Eye (tissue), 1 donor: ENCODE results near the gene SORCS2.
A peak's percentile ranks its signal among the peaks of the same experiment; 100 is the strongest.

Experiments
- DNase-seq: peaks from one replicate; pipeline ENCODE4 v3.0.0-alpha.2; 2015

The SORCS2 gene

DNA sequence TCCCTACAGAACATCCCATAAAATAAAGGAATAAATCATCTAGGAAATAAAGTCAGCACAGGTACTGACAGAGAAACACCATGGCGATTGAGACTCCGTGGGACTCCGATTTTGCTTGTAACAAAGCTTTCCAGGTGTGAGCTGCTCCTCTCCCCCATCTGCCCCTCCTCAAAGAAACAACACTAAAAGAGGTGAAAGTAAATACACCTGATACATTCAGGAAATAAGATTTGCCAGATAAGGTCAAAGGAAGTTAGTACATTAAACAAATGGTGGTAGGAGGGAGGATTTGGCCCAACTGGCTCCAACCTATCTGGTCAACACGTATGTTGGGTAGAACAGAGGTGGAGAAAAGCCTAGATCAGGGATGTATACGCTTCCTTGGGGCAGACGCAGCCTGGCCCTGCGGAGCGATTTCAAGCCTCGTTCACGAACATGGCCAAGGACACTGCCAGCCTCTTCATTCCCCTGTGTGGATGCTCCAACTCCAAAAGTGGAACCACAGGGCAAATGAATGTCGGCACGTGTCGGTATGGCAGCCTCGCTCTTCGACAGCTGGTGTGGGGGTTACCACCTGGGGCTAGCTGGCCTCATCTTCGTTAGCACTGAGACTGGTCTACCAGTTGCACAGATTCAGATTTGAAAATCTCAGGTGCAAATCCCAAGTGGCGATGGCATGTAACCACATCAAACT lies 584.8 kb downstream of the SORCS2 start:
- DNase-seq = no peak

- DNase-seq = no peak
These were observed 585.7 kb downstream of the SORCS2 start for GRCh38 chr4:7777871-7778509.

- DNase-seq = no peak
These were observed 586.4 kb downstream of the SORCS2 start for GRCh38 chr4:7778510-7779431.

DNA sequence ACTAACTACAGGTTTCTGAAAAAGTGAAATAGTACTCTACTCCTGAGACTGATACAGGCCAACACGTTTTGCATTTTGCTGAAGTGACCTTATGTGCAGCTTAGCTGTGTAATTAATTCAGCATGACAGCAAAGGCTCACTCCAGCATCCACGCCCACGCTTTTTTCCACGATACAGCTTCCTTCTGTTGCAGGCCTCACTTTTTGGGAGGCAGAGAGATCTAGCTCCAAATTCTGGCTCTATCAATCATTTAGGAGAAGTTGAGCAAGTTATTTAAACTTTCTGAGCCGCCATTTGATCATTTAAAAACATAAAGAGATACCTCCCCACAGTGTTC lies 587.1 kb downstream of the SORCS2 start:
- no peak for DNase-seq

GRCh38 chr4:7780751-7781348 lies 588.5 kb downstream of the SORCS2 start:
- DNase-seq = no peak

DNA sequence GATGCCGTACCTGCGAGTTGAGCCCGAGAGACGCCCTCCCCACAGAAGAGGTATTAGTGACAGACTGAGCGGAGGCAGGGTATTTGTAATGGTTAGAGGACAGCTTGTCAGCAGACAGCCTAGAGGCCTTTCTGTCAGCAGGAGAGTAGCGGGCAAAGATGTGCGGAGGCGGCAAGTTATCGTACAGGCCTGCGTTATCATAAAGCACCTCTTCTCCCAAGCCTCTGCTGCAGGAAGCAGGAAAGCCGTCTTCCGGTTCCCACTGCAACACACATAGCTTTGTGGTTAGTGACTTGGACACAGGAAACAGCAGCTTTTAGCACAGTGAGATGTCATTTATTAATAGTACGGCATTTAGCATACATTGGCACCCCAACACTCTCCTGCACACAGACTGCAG lies 589.0 kb downstream of the SORCS2 start:
- DNase-seq = no peak

DNA sequence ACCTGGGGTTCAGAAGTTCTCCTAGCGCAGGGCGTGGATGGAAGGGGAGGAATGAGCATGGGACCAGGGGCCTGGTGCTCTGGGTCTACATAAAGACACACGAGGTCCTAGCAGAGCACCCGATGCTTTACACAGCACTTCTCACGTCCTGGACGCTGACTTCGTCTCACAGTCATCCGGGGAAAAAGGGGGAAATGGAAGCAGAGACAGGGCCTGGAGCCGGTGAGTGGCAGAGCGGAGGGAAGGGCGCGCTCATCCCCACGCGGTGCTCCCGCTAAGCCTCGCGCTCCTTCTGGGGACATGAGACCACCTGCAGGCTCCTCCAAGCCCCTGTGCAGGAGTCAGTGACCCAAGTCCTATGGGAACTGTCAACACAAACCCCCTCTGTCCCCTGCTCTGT lies 589.7 kb downstream of the SORCS2 start:
- DNase-seq = no peak

- DNase-seq = no peak
These were observed 590.4 kb downstream of the SORCS2 start for GRCh38 chr4:7782783-7783182.

- no peak for DNase-seq
These were observed 591.2 kb downstream of the SORCS2 start for GRCh38 chr4:7783541-7783940.

DNA sequence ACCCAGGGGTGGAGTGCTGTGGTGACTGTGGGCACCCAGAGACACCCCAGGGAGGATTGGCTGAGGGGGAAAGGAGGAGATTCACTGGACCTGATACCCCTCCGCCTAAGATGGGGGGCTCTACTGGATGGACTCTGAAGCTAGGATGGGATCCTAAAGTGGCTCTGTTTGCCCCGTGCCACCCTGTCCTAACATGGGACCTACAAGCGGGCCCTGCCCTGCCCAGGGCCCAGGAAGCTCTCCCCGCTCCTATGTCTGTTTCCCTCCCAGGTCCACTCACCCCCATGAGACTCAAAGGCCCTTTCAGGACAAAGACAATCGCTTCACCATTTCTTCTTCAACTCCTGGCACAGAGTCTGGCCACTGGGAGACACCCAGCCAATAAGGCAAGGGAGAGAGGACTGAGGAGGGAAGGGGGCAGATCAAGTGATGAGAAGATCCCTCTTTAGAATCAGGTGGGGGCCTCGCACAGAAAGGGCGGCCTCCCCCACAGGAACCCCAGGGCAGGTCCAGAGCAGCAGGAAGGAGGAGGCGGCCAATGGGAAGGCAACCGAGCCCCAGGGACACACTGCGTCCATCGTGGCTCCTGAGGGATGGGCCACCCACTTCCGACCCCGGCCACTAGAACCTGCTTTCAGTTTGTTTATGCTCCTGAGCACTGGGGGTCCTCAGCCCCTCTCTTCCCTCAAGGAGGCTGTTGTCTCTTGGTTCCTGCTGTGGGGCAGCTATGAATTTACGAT lies 592.0 kb downstream of the SORCS2 start:
- no peak for DNase-seq

- no peak for DNase-seq
These were observed 592.7 kb downstream of the SORCS2 start for GRCh38 chr4:7785017-7785416.

DNA sequence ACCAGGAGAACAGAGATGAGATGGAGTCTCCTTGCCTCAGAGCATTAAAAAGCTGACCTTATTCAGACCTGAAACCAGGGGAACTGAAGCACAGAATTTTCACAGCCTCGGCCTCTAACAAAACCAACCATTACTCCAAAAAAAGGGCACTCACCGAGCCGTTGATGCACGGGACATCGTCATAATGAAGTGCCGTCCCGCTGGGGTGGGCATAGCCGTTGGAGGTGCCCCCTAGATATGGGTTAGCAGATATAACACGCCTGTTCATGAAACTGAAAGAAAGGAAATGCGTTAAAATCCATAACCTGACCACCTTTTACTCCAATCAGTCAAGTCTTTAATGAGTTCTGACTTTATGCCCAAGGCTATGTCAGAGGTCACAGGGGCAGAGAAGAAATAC lies 593.7 kb downstream of the SORCS2 start:
- no peak for DNase-seq

DNA sequence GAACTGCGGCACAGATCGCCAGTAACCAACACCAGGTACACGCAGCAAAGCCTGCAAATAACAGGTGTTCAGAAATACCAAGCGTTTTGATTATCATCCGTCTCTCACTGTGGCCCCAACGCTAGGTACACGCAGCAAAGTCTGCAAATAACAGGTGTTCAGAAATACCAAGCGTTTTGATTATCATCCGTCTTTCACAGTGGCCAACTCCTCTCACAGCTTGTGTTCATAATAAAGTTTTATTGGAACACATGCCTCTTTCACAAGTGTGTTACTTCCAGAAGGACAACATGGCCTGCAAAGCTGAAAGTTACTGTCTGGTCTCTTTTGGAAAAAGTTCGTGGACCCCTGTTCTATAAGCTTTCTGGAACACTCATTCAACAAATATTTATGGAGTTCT lies 594.2 kb downstream of the SORCS2 start:
- no peak for DNase-seq

DNA sequence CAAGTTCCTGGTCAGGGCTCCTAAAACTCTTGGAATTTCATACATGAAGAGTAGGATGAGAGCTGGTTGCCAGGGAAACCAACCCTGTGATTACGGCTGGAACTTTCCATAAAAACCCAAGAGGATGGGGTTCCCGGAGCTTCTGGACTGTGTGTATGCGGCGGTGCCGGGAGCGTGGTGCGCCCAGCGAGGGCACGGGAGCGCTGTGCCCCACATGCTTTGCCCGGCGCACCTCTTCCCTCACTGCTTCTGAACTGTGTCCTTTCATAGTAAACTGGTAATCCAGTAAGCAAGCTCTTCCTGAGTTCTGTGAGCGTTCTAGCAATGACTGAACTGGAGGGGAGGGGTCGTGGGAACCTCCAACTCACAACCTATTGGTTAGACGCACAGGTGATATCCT lies 594.7 kb downstream of the SORCS2 start:
- no peak for DNase-seq

DNA sequence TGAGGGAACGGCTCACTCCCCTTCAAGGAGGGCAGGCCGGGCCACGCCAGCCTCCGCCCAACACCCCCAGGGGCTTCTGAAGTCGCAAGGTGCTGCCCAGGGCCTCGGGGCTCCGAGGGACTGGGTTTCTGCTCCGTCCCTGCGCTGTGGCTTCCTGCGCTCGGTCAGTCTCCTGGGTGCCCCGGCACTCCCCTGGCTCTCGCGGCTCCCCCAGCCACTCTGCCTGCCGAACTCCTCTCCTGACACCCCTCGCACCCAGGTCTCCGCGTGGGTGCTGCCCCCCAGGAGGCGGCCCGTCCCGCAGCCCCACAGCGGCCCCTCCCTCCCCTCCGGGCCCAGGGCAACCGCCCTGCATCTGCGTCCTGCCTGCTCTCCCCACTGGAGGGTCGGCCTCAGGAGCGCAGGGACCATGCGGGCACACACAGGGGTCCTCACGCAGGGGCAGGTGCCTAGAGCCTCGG lies 595.4 kb downstream of the SORCS2 start:
- no peak for DNase-seq

- no peak for DNase-seq
These were observed 595.9 kb downstream of the SORCS2 start for GRCh38 chr4:7788193-7788592.

GRCh38 chr4:7788694-7789425 lies 596.5 kb downstream of the SORCS2 start:
- peak; percentile 63 for DNase-seq

DNA sequence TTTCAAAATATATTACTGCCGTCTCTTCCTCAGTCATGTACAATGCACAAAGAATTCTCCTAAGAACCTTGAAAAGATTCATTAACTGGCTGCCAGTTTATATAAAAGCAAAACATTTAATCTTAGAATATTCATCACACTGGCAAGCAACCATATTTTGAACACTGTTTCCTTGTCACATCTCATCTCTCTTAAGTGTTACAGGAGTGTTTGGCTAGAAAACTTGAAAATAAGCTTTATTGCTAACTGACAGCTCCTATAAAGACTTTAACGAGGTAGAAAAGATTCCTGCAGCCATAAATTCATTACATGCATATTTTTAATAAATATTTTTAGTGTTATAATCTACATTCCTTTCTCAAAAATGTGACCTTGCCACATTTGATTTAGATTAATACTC lies 597.7 kb downstream of the SORCS2 start:
- DNase-seq = peak; percentile 60

- DNase-seq = peak; percentile 60
These were observed 598.7 kb downstream of the SORCS2 start for GRCh38 chr4:7790999-7791398.
